ENCODE results near the gene SETBP1. TPM values are rescaled to one million over a fixed set of nuclear protein-coding genes. Genes with fewer than 3 reads are reported as not detected.

The SETBP1 gene
- total and polyA plus RNA-seq, 9 of the 15 experiments (the other 6 are each of a cell fraction or from before 2014, with no cell fraction given): under 0.01 to 0.13 (median 0.04) TPM

DNA sequence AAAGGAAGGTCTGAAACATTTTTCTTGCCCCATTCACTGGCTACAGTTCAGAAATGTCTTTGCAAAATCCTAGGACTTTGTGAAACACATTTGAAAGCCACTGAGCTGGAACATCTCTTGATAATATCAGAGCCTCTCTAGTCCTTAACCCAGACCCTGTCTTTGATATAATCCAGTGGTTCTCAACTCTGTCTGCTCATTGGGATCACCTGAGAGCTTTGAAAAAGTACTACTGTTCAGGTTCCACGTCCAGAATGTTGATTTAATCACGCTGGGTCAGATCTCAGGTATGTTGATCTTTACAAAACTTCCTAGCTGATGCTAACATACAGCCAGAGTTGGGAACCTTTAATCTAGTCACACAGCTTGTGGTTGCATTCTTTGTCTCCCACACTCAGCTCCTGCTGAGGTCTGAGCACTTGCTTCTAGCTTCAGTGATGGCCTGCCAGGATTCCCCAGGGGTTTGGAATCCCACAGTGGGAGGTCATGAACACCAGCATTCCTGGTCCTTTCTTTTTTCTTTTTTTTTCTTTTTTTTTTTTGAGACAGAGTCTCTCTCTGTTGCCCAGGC is 262.7 kb downstream of the SETBP1 start:
- no peak for DNase-seq (ENCODE audit: extremely low read depth in 1 of 4, low spot score in 3 of 4)
- ChIA-PET POLR2A (no interaction called here), CTCF (ENCODE audit: low intra/inter-chr PET ratio) (no interaction called here)
- no peak for FAIRE-seq
- Histone ChIP-seq H2AFZ (ENCODE audit: low read depth, low read length) (no peak overlapping the region), H3K27ac (ENCODE audit: extremely low read depth, low read depth, low read length) (no peak overlapping the region), H4K20me1 (replicated peaks; ENCODE audit: control insufficient read depth, insufficient read depth, low read length) (no peaks in the 10 kb centered on the region), H3K4me3 (no peak overlapping the region), H3K9me3 (replicated peaks; ENCODE audit: control insufficient read depth, insufficient read depth, low read depth, low read length) (no peaks in the 10 kb centered on the region), H3K27me3 (ENCODE audit: control insufficient read depth in 2 of 2, insufficient read depth in 2 of 2, low read length in 2 of 2) (no peaks in the 10 kb centered on the region), H3K9me1 (ENCODE audit: control insufficient read depth, insufficient read depth, low read length) (no peaks in the 10 kb centered on the region), H3K79me2 (ENCODE audit: control insufficient read depth, insufficient read depth, low read length) (no peaks in the 10 kb centered on the region), H3K4me1 (replicated peaks in 1 of 2; ENCODE audit: control insufficient read depth in 2 of 2, insufficient read depth in 2 of 2, low read length in 2 of 2) (no peaks in the 10 kb centered on the region), H3K9ac (ENCODE audit: insufficient read depth in 1 of 2, low read depth in 2 of 2, low read length in 2 of 2) (no peak overlapping the region), H3K4me2 (ENCODE audit: insufficient read depth, low read length) (no peak overlapping the region), H3K36me3 (ENCODE audit: control insufficient read depth, insufficient read depth, low read length) (no peaks in the 10 kb centered on the region)
- in situ Hi-C loops (cut with MboI) (no loop called here), intact Hi-C loops (cut with micrococcal nuclease) (no loop called here)
- no peak for ATAC-seq
- TF ChIP-seq PHF21A (IDR thresholded peaks at IDR 0.05; ENCODE audit: borderline replicate concordance, low read depth) (no peak), KLF1 (tag; IDR thresholded peaks at IDR 0.05) (no peak)
- no TSS peak for BruUV-seq (replicated peaks)
- 0% methylated on average over 2 of the region's 2 CpGs for WGBS (ENCODE audit: insufficient coverage, low coverage, missing lambda C conversion rate)

DNA sequence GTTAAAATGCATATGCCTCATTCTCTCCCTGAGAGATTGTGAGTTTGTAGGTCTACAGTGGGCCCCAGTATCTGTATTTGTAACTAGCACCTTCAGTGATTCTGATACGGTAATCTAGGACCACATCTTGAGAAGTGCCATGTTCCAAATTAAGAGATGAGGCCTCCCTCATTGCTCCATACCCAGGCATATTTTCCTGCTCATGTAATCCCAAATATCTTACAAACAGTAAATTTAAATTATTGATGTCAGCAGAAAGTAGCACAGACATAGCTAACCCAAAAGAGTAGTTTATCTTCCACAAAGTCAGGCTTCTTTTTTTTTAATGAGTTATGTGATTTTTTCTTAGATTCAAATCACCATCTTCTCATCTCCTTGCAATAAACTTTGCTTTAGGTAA is 263.8 kb downstream of the SETBP1 start:
- Histone ChIP-seq H3K79me2 (ENCODE audit: control insufficient read depth, insufficient read depth, low read length) (no peaks in the 10 kb centered on the region), H3K27ac (ENCODE audit: extremely low read depth, low read depth, low read length) (no peak overlapping the region), H3K9me3 (replicated peaks; ENCODE audit: control insufficient read depth, insufficient read depth, low read depth, low read length) (no peaks in the 10 kb centered on the region), H3K4me1 (replicated peaks in 1 of 2; ENCODE audit: control insufficient read depth in 2 of 2, insufficient read depth in 2 of 2, low read length in 2 of 2) (no peaks in the 10 kb centered on the region), H3K27me3 (ENCODE audit: control insufficient read depth in 2 of 2, insufficient read depth in 2 of 2, low read length in 2 of 2) (no peaks in the 10 kb centered on the region; a peak in 1 of 5 replicates), H3K36me3 (ENCODE audit: control insufficient read depth, insufficient read depth, low read length) (no peaks in the 10 kb centered on the region), H3K4me3 (no peak overlapping the region), H4K20me1 (replicated peaks; ENCODE audit: control insufficient read depth, insufficient read depth, low read length) (no peaks in the 10 kb centered on the region), H2AFZ (ENCODE audit: low read depth, low read length) (no peak overlapping the region), H3K9me1 (ENCODE audit: control insufficient read depth, insufficient read depth, low read length) (no peaks in the 10 kb centered on the region), H3K4me2 (ENCODE audit: insufficient read depth, low read length) (no peak overlapping the region), H3K9ac (ENCODE audit: insufficient read depth in 1 of 2, low read depth in 2 of 2, low read length in 2 of 2) (no peak overlapping the region)
- FAIRE-seq (no peak), ATAC-seq (no peak), DNase-seq (ENCODE audit: extremely low read depth in 1 of 4, low spot score in 3 of 4) (no peak)
- ChIA-PET CTCF (ENCODE audit: low intra/inter-chr PET ratio) (interaction anchor here (0.5 kb wide), 1 partner anchor 42 kb away, joined by 4 read pairs; no protein-coding TSS in a partner anchor), POLR2A (no interaction called here)
- TF ChIP-seq RBM34 (IDR thresholded peaks at IDR 0.05; ENCODE audit: borderline replicate concordance, insufficient read depth, low read length): no peak
- TF ChIP-seq, protein P1, sequence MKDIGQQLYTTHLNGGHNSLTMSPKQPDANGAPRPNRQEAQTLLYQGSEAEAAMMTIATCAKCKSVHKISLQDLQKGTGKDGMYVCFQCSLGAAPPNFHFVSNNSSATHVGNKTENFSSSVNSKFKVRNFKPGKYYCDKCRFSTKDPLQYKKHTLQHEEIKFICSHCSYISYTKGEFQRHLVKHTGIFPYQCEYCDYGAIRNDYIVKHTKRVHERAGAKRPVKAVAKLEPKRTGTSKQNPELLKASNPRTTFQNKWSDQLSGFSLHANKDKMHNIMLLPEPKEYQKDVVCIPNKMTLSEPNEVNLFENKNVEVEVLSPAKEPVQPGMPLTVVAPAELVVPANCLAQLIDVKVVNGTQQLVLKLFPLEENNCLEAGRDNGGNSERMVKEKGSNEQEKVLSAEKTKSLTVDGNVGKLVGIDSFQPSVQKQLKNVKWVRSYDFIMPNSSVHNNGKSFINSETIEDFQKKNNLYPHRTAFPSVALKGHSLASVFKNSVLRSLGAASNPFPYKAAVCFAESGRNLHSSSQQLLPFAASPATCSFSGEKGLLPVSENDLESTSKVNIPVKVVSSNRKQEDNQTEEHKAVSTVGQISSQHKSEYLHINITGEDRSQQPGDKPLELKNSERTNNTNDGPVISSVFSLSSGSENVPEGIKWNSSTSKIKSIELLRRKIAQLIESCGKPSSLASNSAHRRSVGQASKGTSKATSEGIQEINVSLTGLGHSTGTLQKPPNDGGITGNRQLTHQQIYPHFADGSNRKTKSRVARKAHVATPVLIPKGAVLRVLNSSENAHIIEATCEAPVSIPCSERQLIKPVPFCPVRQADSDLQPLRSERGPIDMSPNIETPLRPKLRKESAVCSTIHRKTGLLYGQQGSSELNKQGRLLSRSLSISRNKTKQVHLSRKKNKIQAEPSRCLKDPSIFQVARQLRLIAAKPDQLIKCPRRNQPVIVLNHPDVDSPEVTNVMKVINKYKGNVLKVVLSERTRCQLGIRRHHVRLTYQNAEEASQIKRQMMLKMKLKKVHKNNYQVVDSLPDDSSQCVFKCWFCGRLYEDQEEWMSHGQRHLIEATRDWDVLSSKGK (CRISPR knock-in tag; IDR thresholded peaks at IDR 0.05): no peak
- TF ChIP-seq FUS (optimal IDR thresholded peaks at IDR 0.05; ENCODE audit: low read depth, low read length): no peak
- TF ChIP-seq, protein P2, sequence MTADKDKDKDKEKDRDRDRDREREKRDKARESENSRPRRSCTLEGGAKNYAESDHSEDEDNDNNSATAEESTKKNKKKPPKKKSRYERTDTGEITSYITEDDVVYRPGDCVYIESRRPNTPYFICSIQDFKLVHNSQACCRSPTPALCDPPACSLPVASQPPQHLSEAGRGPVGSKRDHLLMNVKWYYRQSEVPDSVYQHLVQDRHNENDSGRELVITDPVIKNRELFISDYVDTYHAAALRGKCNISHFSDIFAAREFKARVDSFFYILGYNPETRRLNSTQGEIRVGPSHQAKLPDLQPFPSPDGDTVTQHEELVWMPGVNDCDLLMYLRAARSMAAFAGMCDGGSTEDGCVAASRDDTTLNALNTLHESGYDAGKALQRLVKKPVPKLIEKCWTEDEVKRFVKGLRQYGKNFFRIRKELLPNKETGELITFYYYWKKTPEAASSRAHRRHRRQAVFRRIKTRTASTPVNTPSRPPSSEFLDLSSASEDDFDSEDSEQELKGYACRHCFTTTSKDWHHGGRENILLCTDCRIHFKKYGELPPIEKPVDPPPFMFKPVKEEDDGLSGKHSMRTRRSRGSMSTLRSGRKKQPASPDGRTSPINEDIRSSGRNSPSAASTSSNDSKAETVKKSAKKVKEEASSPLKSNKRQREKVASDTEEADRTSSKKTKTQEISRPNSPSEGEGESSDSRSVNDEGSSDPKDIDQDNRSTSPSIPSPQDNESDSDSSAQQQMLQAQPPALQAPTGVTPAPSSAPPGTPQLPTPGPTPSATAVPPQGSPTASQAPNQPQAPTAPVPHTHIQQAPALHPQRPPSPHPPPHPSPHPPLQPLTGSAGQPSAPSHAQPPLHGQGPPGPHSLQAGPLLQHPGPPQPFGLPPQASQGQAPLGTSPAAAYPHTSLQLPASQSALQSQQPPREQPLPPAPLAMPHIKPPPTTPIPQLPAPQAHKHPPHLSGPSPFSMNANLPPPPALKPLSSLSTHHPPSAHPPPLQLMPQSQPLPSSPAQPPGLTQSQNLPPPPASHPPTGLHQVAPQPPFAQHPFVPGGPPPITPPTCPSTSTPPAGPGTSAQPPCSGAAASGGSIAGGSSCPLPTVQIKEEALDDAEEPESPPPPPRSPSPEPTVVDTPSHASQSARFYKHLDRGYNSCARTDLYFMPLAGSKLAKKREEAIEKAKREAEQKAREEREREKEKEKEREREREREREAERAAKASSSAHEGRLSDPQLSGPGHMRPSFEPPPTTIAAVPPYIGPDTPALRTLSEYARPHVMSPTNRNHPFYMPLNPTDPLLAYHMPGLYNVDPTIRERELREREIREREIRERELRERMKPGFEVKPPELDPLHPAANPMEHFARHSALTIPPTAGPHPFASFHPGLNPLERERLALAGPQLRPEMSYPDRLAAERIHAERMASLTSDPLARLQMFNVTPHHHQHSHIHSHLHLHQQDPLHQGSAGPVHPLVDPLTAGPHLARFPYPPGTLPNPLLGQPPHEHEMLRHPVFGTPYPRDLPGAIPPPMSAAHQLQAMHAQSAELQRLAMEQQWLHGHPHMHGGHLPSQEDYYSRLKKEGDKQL (CRISPR knock-in tag; IDR thresholded peaks at IDR 0.05; ENCODE audit: borderline replicate concordance): no peak
- intact Hi-C loops (cut with micrococcal nuclease) (no loop called here), in situ Hi-C loops (cut with MboI) (no loop called here)
- WGBS (ENCODE audit: insufficient coverage, low coverage, missing lambda C conversion rate): 7% methylated on average over 1 of the region's 1 CpG
- BruUV-seq (replicated peaks): no TSS peak
